ENCODE results near the gene ADGRG1.
A peak's percentile ranks its signal among the peaks of the same experiment; 100 is the strongest.

Gene ADGRG1

GRCh38 chr16:57648581-57649442 lies 20.4 kb downstream of the ADGRG1 start:
- peak; percentile 57 for DNase-seq (ENCODE audit: low read depth)

- DNase-seq (ENCODE audit: low read depth) = no peak
Measured at GRCh38 chr16:57649443-57649751, 21.0 kb downstream of the ADGRG1 start.

GRCh38 chr16:57649846-57650245 lies 21.4 kb downstream of the ADGRG1 start:
- no peak for DNase-seq (ENCODE audit: low read depth)

- no peak for DNase-seq (ENCODE audit: low read depth)
Measured at GRCh38 chr16:57651344-57652333, 23.2 kb downstream of the ADGRG1 start.

DNA sequence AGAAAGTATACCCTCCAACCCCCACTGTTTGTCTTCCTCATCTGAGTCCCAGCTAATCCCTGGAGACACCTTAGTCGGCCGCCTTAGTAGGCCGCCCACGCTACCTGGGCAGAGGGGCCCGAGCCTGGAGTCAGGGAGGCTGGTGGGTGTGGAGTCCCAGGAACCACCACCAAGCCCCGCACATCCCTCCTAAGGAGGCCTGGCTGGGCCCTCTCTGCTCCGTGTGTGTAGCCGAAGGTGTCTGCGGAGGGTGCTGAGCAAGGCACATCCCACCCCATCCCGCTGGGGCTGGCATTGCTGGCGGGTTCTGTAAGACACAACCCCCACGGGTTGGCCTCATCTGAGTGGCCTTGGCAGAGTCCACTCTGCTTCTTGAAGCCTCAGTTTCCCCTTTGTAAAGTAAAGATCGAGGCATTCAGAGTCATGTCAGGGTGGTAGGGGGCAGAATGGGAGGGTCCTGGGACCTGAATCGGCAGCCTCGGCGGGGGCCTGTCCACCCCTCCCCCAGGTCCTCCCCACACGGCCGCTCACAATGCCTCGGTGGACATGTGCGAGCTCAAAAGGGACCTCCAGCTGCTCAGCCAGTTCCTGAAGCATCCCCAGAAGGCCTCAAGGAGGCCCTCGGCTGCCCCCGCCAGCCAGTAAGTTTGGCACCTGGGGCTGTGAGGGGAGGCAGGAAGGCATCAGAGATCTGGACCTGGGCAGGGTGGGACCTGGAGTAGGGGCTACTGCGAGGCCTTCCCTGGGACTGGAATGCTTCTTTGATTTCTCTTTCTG lies 24.5 kb downstream of the ADGRG1 start:
- DNase-seq (ENCODE audit: low read depth) = no peak

- no peak for DNase-seq (ENCODE audit: low read depth)
Measured at GRCh38 chr16:57653936-57654335, 25.5 kb downstream of the ADGRG1 start.

DNA sequence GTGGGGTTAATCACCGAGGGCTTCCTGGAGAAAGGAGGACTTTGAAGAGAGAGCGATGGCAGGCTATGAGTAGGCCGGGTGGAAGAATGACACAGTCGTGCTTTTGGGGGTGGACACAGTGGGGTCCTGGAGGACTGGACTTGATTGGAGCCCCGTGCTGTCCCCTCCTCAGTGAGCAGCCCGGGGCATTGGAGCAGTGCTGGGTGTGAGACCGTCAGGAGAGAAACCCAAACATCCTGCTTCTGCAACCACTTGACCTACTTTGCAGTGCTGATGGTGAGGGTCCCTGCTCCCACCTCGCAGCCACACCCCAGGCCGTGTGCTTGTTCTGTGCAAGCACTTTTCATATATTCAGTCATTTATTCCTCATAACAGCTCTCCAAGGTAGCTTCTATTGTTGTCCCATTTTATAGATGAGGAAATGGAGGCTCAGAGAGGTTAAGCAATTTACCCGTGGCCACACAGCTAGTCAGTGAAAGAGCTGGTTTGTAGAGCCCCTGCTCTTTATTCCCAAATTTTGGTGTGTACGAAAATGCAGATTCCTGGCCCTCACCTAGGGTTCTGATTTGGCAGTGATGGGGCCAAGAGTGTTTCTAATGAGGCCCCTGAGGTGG lies 28.0 kb downstream of the ADGRG1 start:
- DNase-seq (ENCODE audit: low read depth) = no peak

DNA sequence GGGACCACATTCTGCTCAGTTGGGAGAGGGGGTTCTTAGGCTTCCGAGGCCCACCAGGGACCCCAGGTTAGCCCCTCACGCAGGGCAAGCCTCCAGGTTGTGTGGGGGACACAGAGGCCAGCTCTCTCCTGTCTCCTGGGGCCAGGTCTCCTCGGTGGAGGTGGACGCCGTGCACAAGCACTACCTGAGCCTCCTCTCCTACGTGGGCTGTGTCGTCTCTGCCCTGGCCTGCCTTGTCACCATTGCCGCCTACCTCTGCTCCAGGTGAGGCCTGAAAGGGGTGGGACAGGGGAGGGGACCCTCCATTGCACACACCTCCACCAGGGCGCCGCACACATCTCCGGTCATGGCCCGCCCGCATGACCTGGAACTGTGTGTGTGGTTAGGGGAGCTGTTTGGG lies 28.8 kb downstream of the ADGRG1 start:
- no peak for DNase-seq (ENCODE audit: low read depth)

DNA sequence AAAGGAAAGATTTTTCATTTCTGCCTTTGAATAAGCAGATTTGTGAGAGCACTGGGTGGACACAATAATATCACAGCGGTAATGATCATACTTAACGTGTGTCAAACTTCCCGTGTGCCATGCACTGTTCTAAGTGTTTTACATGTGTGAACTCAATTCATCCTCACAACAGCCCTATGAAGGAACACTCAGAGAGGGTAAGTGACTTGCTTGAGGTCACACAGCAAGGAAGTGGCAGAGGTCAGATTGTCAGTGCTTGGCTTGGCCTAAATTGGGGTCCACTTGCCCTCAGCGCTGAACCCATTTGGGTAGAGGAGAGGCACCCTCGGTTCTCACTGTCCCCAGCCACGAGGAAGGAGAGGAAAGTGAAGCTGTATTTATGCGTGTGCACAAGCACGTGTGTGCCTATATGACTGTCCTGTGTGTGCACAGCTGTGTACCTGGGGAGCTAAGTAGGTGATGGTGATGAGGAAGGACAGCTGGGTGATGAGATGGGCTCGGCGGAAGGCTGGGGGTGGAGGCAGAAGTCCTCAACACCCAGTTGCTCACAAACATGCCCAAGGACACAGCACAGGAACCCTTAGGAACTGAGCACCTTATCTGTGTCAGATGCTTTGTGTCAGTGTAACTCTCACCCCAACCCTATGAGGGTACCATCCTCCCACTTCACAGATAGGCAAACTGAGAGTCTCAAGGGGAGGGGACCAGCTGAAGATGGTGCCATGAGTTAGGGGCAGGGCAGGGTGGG lies 29.9 kb downstream of the ADGRG1 start:
- no peak for DNase-seq (ENCODE audit: low read depth)

DNA sequence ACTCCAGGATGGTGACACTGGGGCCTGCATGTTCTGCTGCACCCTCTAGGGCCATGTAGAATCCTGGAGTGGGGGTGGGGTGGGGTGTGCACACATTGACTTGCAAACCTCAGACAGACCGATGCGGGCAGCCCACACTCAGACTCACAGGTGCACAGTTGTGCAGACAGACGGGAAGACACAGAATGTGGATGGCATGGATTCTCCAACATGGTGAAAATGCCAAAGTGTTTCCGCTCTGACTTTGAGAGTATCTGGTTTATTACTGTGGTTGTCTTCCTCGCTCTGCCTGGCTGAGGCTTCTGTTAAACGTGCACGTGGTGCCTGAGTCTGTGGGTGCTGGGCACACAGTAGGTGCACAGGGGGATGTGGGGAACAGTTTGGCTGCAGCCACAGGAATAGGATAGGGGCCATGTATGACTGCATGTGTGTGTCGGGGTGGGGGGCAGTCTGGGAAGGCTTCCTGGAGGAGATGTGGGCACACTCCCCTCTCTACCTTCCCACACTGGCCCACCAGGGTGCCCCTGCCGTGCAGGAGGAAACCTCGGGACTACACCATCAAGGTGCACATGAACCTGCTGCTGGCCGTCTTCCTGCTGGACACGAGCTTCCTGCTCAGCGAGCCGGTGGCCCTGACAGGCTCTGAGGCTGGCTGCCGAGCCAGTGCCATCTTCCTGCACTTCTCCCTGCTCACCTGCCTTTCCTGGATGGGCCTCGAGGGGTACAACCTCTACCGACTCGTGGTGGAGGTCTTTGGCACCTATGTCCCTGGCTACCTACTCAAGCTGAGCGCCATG lies 30.6 kb downstream of the ADGRG1 start:
- no peak for DNase-seq (ENCODE audit: low read depth)

DNA sequence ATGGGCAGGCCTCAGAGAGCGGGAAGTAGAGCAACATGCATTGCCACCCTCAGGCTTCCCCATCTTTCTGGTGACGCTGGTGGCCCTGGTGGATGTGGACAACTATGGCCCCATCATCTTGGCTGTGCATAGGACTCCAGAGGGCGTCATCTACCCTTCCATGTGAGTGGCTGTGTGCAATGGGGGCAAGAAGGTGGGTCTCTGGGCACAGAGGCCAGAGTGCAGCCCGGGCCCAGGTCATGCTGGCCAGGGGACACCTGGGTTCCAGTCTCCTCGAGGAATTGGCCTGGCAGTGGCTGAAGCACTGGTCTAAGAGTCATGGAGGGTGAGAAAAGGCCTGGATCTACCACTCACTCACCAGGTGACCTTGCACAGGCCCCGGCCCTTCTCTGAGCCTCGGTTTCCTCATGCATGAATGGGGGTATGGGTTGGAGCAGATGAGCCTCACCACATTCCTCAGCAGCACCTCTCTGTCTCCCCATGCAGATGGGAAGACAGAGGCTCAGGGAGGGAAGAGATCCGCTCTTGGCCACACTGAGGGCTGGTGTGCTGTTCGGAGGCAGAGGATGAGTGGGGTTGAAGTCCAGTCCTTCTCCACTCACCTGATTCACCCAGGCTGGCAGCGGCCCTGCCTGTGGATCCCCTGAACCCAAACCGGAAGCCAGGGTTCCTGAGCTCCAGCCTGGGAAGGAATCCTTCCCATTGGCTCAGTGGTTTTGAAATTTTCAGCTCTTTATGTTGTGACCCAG lies 32.5 kb downstream of the ADGRG1 start:
- DNase-seq (ENCODE audit: low read depth) = no peak

DNA sequence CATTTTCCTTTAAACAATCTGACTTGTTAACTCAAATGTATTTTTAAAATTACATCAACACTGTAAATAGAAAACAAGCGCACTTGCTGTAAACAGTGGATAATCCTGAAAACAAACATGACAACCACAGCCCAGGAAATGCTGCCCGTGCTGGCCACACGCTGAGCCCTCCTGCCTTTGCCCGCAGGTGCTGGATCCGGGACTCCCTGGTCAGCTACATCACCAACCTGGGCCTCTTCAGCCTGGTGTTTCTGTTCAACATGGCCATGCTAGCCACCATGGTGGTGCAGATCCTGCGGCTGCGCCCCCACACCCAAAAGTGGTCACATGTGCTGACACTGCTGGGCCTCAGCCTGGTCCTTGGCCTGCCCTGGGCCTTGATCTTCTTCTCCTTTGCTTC lies 33.1 kb downstream of the ADGRG1 start:
- no peak for DNase-seq (ENCODE audit: low read depth)

- DNase-seq (ENCODE audit: low read depth) = no peak
Measured at GRCh38 chr16:57661936-57662906, 33.8 kb downstream of the ADGRG1 start.

DNA sequence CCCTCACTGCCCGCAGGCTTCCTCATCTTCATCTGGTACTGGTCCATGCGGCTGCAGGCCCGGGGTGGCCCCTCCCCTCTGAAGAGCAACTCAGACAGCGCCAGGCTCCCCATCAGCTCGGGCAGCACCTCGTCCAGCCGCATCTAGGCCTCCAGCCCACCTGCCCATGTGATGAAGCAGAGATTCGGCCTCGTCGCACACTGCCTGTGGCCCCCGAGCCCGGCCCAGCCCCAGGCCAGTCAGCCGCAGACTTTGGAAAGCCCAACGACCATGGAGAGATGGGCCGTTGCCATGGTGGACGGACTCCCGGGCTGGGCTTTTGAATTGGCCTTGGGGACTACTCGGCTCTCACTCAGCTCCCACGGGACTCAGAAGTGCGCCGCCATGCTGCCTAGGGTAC lies 35.0 kb downstream of the ADGRG1 start:
- no peak for DNase-seq (ENCODE audit: low read depth)

GRCh38 chr16:57663917-57664661 lies 35.7 kb downstream of the ADGRG1 start:
- no peak for DNase-seq (ENCODE audit: low read depth)

DNA sequence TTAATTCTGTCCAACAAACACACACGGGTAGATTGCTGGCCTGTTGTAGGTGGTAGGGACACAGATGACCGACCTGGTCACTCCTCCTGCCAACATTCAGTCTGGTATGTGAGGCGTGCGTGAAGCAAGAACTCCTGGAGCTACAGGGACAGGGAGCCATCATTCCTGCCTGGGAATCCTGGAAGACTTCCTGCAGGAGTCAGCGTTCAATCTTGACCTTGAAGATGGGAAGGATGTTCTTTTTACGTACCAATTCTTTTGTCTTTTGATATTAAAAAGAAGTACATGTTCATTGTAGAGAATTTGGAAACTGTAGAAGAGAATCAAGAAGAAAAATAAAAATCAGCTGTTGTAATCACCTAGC lies 36.2 kb downstream of the ADGRG1 start:
- DNase-seq (ENCODE audit: low read depth) = no peak

DNA sequence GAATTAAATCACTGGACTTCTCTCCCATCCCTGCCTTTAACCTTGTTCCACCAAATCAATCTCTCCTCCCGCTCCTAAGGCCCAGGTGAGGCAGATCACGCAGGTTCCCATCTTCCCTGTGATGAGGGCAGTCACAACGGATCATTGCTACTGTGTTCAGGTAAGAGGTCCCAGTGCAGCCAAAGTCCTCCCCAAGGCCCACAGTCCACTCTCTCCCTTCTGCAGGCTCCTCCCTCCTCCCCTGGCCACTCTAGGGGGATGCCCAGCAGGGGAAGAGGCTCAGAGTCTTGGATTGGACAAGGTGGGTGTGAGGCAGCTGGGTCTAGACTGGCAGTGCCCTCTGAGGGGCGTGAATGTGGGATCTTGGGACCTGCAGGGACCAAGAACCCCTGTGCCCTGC lies 37.1 kb downstream of the ADGRG1 start:
- no peak for DNase-seq (ENCODE audit: low read depth)

Data from fibroblast of gingiva (primary cell).